Amniotic stem cell (primary cell): ENCODE data around the gene CCDC73.
"Not testable (repeated sequence)": the region's sequence is repeated elsewhere in the genome, so short reads cannot be mapped to it uniquely, and the experiment has no call there.

Experiments
- DNase-seq: peaks from one replicate; lab custom pipeline; 2025; lab: John Stamatoyannopoulos, UW

CCDC73 gene

GRCh38 chr11:32705309-32706033 is 89.0 kb downstream of the CCDC73 start:
- no peak for DNase-seq

DNA sequence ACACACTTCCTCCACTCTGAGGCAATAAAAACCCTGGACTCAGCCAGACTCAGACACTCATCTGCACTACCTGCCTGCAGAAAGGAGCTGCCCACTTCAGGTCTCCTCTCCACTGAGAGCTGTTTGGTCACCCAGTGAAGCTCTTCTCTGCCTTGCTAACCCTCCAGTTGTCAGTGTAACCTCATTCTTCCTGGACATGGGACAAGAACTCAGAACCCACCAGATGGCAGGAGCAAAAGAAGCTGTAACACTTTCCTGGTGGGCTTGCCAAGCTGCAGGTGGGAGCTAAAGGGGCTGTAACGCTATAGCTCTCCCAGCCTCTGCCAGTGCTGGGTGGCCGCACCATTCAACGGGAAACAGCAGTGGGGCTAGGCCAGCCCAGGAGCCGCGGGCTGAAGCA is 89.7 kb downstream of the CCDC73 start:
- no peak for DNase-seq

DNA sequence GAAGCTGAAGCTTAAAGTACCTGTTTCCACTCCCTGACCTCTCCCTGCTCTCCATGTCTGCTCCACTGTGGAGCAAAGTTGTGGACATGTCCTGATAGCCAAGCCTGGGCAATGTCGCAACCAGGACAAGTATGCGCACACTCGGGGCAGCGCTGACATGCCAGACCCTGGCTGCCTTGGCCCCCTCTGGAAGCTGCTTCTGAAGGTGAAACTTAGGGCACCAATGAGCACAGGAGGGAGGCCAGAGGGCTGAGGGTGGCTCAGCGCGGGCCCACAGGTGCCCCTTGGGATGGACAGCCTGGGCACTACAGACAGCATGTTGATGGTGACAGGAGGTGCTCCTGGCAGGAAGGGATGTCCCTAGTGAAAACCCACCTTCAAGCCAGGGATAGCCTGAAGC is 90.2 kb downstream of the CCDC73 start:
- DNase-seq = no peak

DNA sequence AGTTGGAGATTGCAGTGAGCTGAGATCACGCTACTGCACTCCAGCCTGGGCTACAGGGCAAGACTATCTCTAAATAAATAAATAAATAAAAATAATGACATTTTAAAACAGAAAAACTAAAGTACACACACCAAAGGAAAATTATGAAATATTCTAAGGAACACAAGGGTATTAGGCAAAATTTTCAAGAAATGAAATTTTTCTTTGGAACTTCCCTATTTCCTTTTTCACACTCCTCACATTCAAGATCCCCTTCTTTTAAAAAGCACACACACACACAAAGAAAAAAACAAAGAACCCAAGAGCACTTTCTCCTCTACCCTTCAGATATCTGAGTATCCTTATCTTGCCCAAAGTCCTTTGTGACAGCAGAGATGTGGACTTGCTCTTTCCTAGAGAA is 92.8 kb downstream of the CCDC73 start:
- DNase-seq = no peak

DNA sequence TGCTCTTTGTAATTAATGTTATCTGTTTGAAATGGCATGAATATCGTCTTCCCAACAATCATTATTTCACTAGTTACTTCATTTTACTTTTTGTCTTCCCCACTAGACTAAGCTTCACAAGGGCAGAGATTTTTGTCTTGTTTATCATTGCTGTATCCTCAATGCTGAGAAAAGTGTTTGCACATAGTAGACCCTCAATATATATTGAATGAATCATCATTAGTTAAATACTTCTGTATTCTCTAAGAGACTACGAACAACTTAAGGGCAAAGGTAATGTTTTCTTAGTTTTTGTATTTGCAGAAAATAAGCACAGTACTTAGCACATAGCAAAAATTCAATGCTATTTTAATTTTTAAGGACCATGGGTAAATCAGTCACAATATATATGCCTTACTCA is 95.9 kb downstream of the CCDC73 start:
- DNase-seq = no peak

- no peak for DNase-seq
Measured at GRCh38 chr11:32671051-32671450, 123.4 kb downstream of the CCDC73 start.

DNA sequence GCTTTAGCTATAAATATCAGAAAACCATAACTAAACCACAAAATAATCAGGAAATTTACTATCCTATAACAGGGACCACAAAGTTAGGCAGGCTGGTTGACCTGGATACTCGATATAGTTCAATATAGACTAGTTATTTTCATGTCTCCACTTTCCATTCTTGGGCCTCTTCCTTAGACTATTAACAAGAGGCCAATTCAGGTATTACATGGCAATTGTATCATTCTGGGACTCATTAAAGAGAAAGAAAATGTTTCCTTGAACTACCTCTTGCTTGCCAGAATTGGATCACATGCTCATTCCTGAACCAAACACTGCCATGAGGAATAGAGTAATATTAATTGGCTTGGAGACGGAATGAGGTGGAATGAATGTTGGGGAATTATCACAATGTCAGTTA is 134.8 kb downstream of the CCDC73 start:
- DNase-seq = no peak

- no peak for DNase-seq
Measured at GRCh38 chr11:32658639-32659406, 135.6 kb downstream of the CCDC73 start.

GRCh38 chr11:32643526-32643925 is 150.9 kb downstream of the CCDC73 start:
- no peak for DNase-seq

DNA sequence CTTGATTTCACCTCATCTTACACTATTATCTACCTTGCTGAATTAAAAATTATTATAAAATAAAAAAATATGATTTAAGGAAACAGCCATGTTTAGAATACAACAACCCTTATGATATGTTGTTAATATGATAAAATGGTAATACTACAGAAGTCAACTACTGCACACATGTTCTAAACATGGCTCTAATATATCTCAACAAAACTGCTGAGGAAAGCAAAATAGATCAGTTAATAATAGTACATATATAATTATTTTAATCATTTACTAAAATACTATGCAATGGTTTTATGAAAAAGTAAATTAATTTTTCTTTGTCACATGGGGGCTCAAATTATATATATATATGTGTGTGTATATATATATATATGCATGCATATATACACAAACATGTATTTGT is 153.1 kb downstream of the CCDC73 start:
- no peak for DNase-seq

- DNase-seq = no peak
Measured at GRCh38 chr11:32635819-32636218, 158.6 kb downstream of the CCDC73 start.

DNA sequence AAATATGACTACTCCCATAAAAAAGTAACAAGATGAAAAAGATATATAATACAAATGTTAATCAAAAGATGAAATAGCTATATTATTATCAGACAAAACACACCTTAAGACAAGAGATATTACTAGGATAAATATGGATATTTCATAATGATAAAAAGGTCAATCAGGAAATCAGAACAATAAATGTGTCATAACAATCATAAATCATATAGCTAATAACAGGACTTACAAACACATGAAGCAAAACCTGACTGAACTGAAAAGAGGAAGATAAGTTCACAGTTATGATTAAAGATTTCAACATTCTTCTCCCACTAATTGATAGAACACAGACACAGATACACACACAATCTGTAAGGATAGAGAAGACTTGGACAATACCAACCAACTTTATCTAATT is 163.6 kb downstream of the CCDC73 start:
- no peak for DNase-seq

DNA sequence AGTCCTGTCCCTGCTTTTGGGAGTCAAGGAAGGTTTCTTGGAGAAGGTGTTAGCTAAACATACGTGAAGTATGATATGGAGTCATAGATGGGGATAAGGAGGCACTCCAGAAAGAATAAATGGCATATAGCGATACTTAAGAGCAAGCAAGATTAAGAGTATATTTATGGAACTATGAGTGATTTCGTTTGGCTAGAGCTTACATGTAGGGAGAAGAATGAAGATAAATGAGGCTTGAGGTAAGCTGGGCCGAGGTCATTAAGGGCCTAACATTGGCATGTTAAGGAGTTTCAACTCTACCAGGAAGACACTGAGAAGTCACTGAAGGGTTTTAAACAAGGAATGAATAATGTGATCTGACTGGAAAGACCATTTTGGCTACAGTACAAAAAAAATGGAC is 177.6 kb downstream of the CCDC73 start:
- no peak for DNase-seq

- DNase-seq = no peak
Measured at GRCh38 chr11:32615422-32615821, 179.0 kb downstream of the CCDC73 start.

DNA sequence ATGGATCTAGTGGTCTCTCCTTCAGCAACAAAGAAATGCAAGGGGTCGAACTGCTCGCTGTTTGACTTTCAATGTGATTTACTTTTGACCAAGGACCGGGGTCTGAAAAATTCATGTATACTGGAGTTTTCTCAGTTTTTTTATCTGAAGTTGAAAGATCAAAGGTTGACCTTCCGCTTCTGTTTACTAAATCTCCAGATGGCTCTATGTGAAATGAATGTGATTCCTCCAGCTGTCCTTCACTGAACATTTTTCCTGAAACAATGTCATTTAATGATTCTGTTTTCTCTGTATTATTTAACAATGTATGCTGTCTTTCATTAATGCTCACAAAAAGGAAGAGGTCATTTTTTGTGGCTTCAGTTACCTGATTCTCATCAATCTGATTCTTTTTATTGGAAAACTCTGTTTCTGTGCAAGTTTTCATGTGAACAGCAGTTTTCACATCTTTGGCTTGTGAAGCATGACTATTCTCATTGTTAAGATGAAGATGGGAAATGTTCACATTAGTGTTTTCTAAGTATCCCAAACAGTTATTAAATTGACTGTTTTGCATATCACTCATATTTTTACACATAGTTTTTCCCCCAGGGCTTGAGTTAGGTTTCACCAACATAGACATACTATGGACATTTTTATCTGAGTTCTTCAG is 180.8 kb downstream of the CCDC73 start:
- DNase-seq = no peak

DNA sequence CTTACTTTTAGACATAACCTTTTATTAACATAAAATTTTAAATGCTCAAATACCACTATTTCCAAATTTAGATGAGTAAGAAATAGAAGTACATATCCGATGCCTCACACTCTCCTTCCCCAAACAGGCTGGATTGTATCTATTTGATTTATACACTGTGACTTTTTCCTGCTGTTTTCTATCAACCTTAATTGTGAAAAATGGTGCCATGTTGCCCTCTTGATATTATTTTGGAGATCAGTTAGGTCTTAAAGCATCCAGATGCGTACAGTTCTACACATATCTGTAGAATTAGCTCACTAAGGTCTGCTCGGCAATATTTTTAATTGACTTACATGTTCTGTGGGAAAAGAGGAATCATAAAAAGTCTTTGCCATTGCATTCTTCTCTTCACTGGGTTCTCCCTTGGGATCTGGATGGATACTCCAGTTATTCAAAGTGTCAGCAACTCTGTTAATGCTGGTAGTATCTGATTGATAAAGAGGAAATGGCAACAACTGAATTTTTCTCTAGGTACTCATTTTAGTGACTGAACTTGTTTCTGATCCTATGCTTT is 183.6 kb downstream of the CCDC73 start:
- DNase-seq = no peak

- DNase-seq = not testable (repeated sequence)
Measured at GRCh38 chr11:32608826-32609225, 185.6 kb downstream of the CCDC73 start.

DNA sequence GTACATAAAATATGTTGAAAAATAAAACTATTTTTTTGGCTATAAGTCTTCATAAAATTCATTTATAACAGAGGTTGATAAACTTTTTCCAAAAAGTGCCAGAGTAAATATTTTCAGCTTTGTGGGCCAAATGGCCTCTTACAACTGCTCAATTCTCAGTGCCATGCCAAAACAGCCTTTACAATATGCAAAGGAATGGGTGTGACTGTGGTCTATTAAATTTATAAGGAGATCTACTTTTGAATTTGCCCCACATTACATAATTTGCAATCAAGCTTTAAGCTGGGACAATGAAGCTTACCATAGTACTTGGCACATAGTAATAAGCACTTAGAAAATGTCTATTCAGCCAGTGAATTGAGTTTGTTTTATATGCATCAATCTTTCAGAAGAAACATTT is 188.2 kb downstream of the CCDC73 start:
- no peak for DNase-seq

DNA sequence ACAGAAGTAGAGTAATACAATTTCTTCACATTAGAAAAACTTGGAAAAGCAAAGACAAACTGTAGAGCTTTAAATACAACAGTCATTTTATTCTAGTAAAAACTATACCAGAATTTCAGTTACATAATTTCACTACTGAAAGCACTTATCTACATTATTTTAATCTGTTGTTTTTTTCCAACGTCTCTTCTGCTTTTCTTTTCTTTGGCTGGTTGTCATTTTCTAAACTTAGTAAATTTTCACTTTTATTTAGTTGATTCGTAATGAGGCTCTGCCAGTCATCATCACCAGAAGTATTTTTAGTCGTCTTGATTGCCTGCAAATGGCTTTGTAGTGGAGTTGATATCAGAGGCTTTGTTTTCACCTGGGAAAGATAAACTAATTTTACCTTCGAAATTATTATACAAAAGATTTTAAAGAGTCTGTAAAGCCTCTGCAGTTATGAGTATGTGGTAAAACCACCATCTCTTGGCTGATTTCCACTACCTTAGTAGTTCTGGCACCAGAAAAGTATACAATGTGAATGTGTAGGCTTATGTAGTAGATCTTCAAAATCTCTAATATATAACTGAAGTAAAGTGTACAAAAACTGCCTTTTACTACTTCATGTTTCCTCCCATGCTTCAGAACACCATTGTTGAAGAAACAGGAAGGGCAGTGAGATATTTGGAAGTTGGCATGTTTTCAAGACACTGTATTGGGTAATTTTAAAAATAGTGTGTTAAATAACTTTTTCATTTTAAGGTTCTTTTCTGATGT is 191.6 kb downstream of the CCDC73 start:
- no peak for DNase-seq

GRCh38 chr11:32597921-32598320 is 196.5 kb downstream of the CCDC73 start:
- no peak for DNase-seq

DNA sequence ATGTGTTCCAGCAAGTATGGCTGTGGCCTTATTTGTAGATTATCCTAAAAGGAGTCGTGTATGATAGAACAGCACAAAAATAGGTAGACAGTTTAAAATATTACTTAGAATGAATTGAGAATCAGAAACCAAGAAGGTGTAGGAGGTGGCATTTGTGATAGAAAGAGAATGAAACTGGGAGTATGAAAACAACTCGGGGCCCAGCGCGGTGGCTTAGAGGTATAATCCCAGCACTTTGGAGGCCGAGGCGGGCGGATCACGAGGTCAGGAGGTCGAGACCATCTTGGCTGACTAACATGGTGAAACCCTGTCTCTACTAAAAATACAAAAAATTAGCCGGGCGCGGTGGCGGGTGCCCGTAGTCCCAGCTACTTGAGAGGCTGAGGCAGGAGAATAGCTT is 198.3 kb downstream of the CCDC73 start:
- DNase-seq = not testable (repeated sequence)

DNA sequence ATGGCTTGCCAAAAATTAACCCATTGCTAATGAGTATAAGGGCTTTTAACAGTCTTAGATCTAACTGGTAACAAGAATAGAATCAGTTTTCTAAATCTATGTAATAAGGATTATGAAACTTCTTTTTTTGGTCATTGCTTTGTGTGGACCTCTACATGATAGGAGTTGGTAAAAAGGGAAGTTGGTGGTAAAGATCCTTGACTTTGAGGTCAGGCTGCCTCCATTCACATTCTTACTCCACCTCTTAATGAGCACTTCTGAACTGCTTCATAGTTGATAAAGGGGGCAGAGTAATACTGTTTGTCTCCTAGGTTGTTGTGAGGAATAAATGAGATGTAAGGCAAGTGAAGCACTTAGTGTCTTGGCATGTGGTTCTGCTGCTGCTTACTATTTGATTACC is 200.2 kb downstream of the CCDC73 start:
- no peak for DNase-seq
